GM10248 (cell line): ENCODE results near the gene IGFBP2.

ENCODE experiments used
- CTCF ChIA-PET: fragments of 300-600 bp; sonication (Branson Sonifier 250); formaldehyde crosslinking; extraction: SDS; loops from one replicate; lab custom pipeline; 2021; ENCODE audit warnings: antibody characterized with exemption; lab: Yijun Ruan, JAX
- POLR2A ChIA-PET: fragments of 350-650 bp; sonication (Branson Sonifier 250); formaldehyde crosslinking; extraction: SDS; loops from one replicate; lab custom pipeline; 2020; ENCODE audit warnings: antibody characterized with exemption; lab: Yijun Ruan, JAX
- DNase-seq: peaks from one replicate; pipeline ENCODE4 v3.0.0; 2012; ENCODE audit errors: extremely low spot score
- TF ChIP-seq, protein P1 (sequence below): IDR thresholded peaks from 2 replicates; pipeline ENCODE4 v1.5.1; 2012; ENCODE audit warnings: mild to moderate bottlenecking, low read depth; ENCODE audit errors: extremely low read depth, missing control alignments, control extremely low read depth

Gene IGFBP2

DNA sequence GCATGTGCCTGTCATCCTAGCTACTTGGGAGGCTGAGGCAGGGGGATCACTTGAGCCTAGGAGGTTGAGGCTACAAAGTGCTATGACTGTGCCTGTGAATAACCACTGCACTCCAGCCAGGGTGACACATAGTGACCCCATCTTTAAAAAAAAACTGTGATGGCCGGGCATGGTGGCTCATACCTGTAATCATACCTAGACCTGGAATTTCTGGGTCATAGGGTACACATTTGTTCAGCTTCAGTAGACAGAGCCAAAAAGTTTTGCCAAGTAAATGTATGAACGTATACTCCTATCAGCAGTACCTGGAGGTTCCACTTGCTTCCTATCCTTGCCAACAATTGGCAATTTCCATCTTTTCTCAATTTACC lies 6.4 kb upstream of the IGFBP2 start:
- TF ChIP-seq, protein P1, sequence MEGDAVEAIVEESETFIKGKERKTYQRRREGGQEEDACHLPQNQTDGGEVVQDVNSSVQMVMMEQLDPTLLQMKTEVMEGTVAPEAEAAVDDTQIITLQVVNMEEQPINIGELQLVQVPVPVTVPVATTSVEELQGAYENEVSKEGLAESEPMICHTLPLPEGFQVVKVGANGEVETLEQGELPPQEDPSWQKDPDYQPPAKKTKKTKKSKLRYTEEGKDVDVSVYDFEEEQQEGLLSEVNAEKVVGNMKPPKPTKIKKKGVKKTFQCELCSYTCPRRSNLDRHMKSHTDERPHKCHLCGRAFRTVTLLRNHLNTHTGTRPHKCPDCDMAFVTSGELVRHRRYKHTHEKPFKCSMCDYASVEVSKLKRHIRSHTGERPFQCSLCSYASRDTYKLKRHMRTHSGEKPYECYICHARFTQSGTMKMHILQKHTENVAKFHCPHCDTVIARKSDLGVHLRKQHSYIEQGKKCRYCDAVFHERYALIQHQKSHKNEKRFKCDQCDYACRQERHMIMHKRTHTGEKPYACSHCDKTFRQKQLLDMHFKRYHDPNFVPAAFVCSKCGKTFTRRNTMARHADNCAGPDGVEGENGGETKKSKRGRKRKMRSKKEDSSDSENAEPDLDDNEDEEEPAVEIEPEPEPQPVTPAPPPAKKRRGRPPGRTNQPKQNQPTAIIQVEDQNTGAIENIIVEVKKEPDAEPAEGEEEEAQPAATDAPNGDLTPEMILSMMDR, result no peak
- DNase-seq, result no peak
- ChIA-PET CTCF (interaction anchor here (1.3 to 1.8 kb wide), 3 partner anchors 14 to 107 kb away, joined by 3 to 5 read pairs (median 4); no protein-coding TSS in a partner anchor), POLR2A (no interaction called here)

DNA sequence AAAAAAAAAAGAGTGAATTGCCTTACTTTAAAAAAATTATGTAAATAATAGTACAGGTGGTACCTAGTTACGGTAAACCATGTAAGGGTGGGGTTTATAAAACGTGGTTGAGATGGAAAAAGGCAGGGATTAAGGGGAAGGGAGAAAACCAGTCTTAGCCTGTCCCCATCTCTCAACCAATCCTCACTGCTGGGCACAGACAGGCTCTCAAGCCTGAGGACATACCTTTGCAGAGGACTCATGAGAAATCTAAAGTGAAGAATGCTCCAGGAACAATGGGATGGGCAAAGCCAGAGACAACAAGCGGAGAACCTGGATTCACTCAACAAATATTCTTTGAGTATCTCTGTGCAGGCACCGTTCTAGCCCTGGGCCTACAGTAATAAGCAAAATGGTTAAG lies 3.4 kb upstream of the IGFBP2 start:
- TF ChIP-seq, protein P1, result no peak
- CTCF ChIA-PET, result interaction anchor here (1.0 kb wide), 1 partner anchor 82 kb away, joined by 3 read pairs; no protein-coding TSS in a partner anchor

DNA sequence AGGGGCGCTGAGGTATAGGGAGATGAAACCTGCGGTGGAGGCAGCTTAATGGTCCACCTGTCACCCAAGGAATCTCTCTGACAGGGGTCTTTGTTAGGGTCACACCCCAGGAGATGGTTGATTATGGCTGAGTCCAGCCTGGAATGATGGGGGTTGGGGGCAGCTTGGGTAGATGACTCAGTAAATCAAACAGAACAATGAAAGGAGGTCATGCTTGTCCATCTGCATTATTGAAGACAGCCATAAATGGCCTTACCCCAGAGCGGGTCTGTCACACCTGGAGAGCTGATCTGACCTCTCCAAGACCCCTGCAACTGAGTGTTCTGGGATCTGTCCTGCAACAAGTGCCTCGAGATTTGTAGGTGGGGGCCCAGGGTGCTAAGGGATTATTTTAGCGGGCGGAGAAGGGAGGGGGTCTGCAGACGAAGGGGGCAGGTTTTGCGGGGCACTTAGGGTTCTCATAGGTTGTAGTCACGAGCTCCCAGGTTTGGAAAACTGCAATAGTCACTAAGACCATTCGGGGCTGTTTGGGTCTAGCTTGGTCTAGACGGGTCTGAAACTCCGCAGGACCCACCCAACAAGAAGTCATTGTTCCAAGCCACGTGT lies 771 bp upstream of the IGFBP2 start:
- ChIA-PET CTCF (interaction anchor here (0.8 to 1.6 kb wide), 2 partner anchors 31 to 115 kb away, joined by 3 read pairs; no protein-coding TSS in a partner anchor), POLR2A (no interaction called here)
- DNase-seq, result no peak
- TF ChIP-seq, protein P1, result no peak

More for the DNA sequence above, 3.4 kb upstream of the IGFBP2 start:
- no peak for DNase-seq
- POLR2A ChIA-PET, result no interaction called here

DNA sequence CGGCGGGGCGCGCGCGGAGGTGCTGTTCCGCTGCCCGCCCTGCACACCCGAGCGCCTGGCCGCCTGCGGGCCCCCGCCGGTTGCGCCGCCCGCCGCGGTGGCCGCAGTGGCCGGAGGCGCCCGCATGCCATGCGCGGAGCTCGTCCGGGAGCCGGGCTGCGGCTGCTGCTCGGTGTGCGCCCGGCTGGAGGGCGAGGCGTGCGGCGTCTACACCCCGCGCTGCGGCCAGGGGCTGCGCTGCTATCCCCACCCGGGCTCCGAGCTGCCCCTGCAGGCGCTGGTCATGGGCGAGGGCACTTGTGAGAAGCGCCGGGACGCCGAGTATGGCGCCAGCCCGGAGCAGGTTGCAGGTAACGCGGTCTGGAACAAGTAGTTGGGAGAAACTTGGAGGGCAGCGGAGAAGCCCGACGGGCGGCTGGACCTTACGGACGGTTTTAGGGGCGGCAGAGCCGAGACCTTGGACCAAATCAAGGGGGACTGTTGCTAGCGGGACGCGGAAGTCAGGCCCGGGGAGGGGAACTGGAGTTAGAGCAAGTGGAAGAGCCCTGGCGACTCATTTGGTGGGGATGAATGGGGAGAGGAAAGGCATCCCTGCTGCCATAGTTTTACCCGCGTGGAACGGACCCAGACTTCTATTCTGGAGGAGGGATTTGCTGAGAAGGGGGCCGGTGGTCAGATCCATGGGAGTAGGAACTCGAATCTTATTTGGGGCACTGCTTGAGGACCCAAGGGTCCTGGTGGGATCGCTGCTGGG lies 573 bp downstream of the IGFBP2 start:
- no peak for DNase-seq
- POLR2A ChIA-PET, result no interaction called here
- CTCF ChIA-PET, result interaction anchor here (1.2 to 1.6 kb wide), 2 partner anchors 28 to 30 kb away, joined by 3 read pairs; no protein-coding TSS in a partner anchor
- TF ChIP-seq, protein P1, result no peak

DNA sequence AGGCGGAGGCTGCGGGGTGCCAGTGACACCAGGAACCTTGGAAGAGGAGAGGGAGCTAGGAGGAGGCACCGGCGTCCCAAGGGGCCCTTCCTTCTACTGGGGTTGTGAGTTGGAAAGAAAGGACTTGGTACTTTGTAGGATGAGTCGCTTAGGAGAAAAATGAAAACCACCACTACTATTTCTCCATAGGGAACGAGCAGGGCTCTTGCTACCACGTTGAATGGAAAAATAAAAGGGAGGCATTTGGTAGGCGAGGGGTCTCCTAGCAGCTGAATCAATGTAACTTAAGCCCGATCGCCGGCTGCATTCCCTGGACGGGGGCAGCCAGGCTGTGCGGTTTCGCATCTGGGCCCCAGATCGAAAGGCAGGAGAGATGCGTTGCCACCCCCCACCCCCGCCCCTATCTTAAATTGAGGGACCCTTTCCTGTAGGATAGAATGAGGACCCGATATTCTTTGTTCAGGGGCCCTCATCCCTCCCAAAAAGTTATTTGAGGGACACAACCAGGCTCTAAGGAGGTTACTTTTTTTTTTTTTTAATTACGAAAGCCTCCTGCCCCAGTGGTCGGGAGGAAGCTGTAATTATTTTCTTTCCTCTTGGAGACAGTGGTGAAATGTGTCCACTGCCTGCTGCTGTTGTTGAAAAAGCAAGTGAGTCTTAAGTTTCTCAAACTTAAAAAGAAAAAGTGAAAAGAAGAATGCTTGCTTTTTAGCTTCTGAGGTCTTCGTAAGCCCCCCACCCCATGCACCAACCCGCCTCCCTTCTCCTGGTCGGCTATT lies 1.3 kb downstream of the IGFBP2 start:
- DNase-seq, result no peak
- CTCF ChIA-PET, result interaction anchor here (1.2 kb wide), 1 partner anchor 27 kb away, joined by 3 read pairs; no protein-coding TSS in a partner anchor
- POLR2A ChIA-PET, result no interaction called here
- TF ChIP-seq, protein P1, result no peak

DNA sequence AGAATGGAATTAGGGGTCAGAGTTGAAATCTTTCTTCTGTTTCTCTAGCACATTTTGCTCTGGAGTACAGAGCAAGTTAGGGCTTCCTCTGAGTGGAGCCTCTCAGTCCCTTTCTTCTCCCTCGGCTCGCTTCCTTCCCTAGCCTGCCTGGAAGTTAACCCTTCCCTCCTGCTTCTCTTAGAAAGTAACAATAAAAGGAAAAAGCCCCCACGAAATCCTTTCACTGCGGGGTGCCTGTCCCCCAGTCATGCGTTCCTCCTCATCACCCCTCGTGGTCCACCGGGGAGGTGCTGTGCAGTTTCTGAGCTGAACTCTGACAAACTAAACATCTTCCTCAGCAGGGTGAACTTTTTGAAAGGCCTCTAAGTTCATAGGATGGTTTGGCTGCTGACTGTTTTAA lies 2.0 kb downstream of the IGFBP2 start:
- CTCF ChIA-PET, result interaction anchor here (0.8 kb wide), 1 partner anchor 9 kb away, joined by 3 read pairs; no protein-coding TSS in a partner anchor
- POLR2A ChIA-PET, result no interaction called here
- TF ChIP-seq, protein P1, result no peak
- DNase-seq, result no peak
